GM12891 (cell line): ENCODE data around the gene TBC1D22A.
A peak's percentile ranks its signal among the peaks of the same experiment; 100 is the strongest.

Source experiments
- DNase-seq: peaks from one replicate; pipeline ENCODE4 v3.0.0; 2011; ENCODE audit warnings: low spot score; ENCODE audit not compliant: insufficient read length
- FAIRE-seq: peaks from 2 replicates; lab custom pipeline; 2011; peaks lifted over from hg19 to GRCh38; lab: Jason Lieb, UNC
- PAX5 ChIP-seq: IDR thresholded peaks from 2 replicates; pipeline ENCODE4 v1.6.1; 2011; ENCODE audit warnings: low read length, moderate library complexity, mild to moderate bottlenecking; ENCODE audit not compliant: insufficient read depth, severe bottlenecking
- POLR2A ChIP-seq: IDR thresholded peaks from 2 replicates; pipeline ENCODE4 v1.6.1; 2011; ENCODE audit warnings: low read depth, low read length, control low read depth
- POLR2AphosphoS5 ChIP-seq: IDR thresholded peaks from 2 replicates; pipeline ENCODE4 v1.6.1; 2011; ENCODE audit warnings: low read depth, low read length, control low read depth
- POU2F2 ChIP-seq: IDR thresholded peaks from 2 replicates; pipeline ENCODE4 v1.6.1; 2011; ENCODE audit warnings: low read depth, mild to moderate bottlenecking, control low read depth, low read length, moderate library complexity
- SPI1 ChIP-seq: IDR thresholded peaks from 2 replicates; pipeline ENCODE4 v1.6.1; 2011; ENCODE audit warnings: low read depth, low read length, control low read depth
- TAF1 ChIP-seq: IDR thresholded peaks from 2 replicates; pipeline ENCODE4 v1.6.1; 2011; ENCODE audit warnings: low read depth, low read length, control low read depth

The TBC1D22A gene

GRCh38 chr22:46925818-46926217 lies 163.4 kb downstream of the TBC1D22A start:
- no peak for TF ChIP-seq PAX5
- TF ChIP-seq POU2F2, result no peak
- TF ChIP-seq SPI1, result no peak
- TF ChIP-seq TAF1, result no peak
- no peak for TF ChIP-seq POLR2A
- TF ChIP-seq POLR2AphosphoS5, result no peak
- DNase-seq (no peak), FAIRE-seq (no peak)

GRCh38 chr22:46929046-46929709 lies 166.7 kb downstream of the TBC1D22A start:
- FAIRE-seq (no peak), DNase-seq (no peak)

GRCh38 chr22:46929710-46930204 lies 167.3 kb downstream of the TBC1D22A start:
- TF ChIP-seq SPI1, result no peak
- TF ChIP-seq TAF1, result no peak
- DNase-seq, result no peak
- no peak for FAIRE-seq

More at GRCh38 chr22:46929046-46929709, 166.7 kb downstream of the TBC1D22A start:
- TF ChIP-seq POLR2A, result no peak
- TF ChIP-seq POLR2AphosphoS5, result no peak
- no peak for TF ChIP-seq PAX5
- TF ChIP-seq TAF1, result no peak
- no peak for TF ChIP-seq POU2F2
- no peak for TF ChIP-seq SPI1

- FAIRE-seq (no peak), DNase-seq (no peak)
- TF ChIP-seq POLR2AphosphoS5 (no peak), SPI1 (no peak), PAX5 (no peak), POU2F2 (no peak)
These were observed 169.0 kb downstream of the TBC1D22A start for GRCh38 chr22:46931414-46931813.

GRCh38 chr22:46931881-46932280 lies 169.4 kb downstream of the TBC1D22A start:
- no peak for TF ChIP-seq SPI1
- TF ChIP-seq POLR2AphosphoS5, result no peak
- no peak for TF ChIP-seq TAF1
- no peak for TF ChIP-seq POU2F2
- no peak for TF ChIP-seq PAX5
- TF ChIP-seq POLR2A, result no peak
- no peak for FAIRE-seq
- DNase-seq, result no peak

- no peak for DNase-seq
- TF ChIP-seq POU2F2 (no peak), SPI1 (no peak), TAF1 (no peak), POLR2A (no peak), PAX5 (no peak), POLR2AphosphoS5 (no peak)
- no peak for FAIRE-seq
These were observed 170.8 kb downstream of the TBC1D22A start for GRCh38 chr22:46933040-46933930.

- FAIRE-seq (no peak), DNase-seq (no peak)
- TF ChIP-seq TAF1 (no peak), SPI1 (no peak), POU2F2 (no peak), POLR2AphosphoS5 (no peak), POLR2A (no peak), PAX5 (no peak)
These were observed 171.8 kb downstream of the TBC1D22A start for GRCh38 chr22:46934172-46934745.

- no peak for TF ChIP-seq SPI1
- TF ChIP-seq POLR2AphosphoS5, result no peak
- TF ChIP-seq PAX5, result no peak
- TF ChIP-seq POLR2A, result no peak
- TF ChIP-seq POU2F2, result no peak
- no peak for TF ChIP-seq TAF1
- DNase-seq, result no peak
- FAIRE-seq, result peak; percentile 31
These were observed 172.5 kb downstream of the TBC1D22A start for GRCh38 chr22:46934746-46935491.
